HepG2 (cell line): ENCODE data around the gene GNAL. TPM values are rescaled to one million over a fixed set of nuclear protein-coding genes. Genes with fewer than 3 reads are reported as not detected.
A peak's percentile ranks its signal among the peaks of the same experiment; 100 is the strongest.

Source experiments
- ATAC-seq: fragments of 200-7000 bp; cut with Tn5 transposase; 3 replicates; pipeline ENCODE4 v1.9.1; 2020; ENCODE audit warnings: mild to moderate bottlenecking, moderate library complexity
- BruUV-seq: library from RNA; stranded (reverse); fragments of 400-500 nt; replicated peaks from 2 replicates; lab custom pipeline; 2021; lab: Mats Ljungman, UMichigan
- CTCF ChIA-PET: fragments of 300-600 bp; formaldehyde crosslinking; extraction: SDS; loops from one replicate; lab custom pipeline; 2021; ENCODE audit warnings: low total read pairs, inconsistent platforms, low intra/inter-chr PET ratio; lab: Yijun Ruan, JAX
- POLR2A ChIA-PET: fragments of 350-600 bp; sonication (Branson Sonifier 250); formaldehyde crosslinking; loops from one replicate; lab custom pipeline; 2020; ENCODE audit warnings: antibody characterized with exemption, inconsistent platforms; lab: Yijun Ruan, JAX
- DNase-seq: peaks from one replicate; pipeline ENCODE4 v3.0.0-alpha.2; 2015; ENCODE audit warnings: low spot score
- FAIRE-seq: peaks from 3 replicates; lab custom pipeline; 2011; peaks lifted over from hg19 to GRCh38; lab: Jason Lieb, UNC
- H2AFZ ChIP-seq: one replicate; pipeline ENCODE4 v1.6.1; 2011; ENCODE audit warnings: low read length, inconsistent platforms
- H3K27ac ChIP-seq: fragments of 300-600 bp; 3 replicates; pipeline ENCODE4 v1.8.0; 2011; ENCODE audit warnings: mixed run types, mild to moderate bottlenecking, mixed read lengths, low read length, inconsistent platforms; ENCODE audit not compliant: insufficient read depth; ENCODE audit errors: extremely low read length
- H3K27me3 ChIP-seq, 2 experiments: fragments of 200-600 bp in 1 of 2; 2 replicates in 1 of 2; 3 replicates in 1 of 2; pipeline versions ENCODE4 v1.6.0 to v1.8.0; 2011; ENCODE audit warnings: low read length in 2 of 2, mild to moderate bottlenecking in 2 of 2, moderate library complexity in 2 of 2, inconsistent platforms in 1 of 2; ENCODE audit not compliant: insufficient read depth in 2 of 2, control insufficient read depth in 1 of 2
- H3K36me3 ChIP-seq, 2 experiments: fragments of 200-600 bp in 1 of 2; replicated peaks in 1 of 2; 2 replicates in 1 of 2; 3 replicates in 1 of 2; pipeline versions ENCODE4 v1.5.1 to v1.8.0; 2011; ENCODE audit warnings: low read length in 2 of 2, inconsistent platforms in 1 of 2; ENCODE audit not compliant: insufficient read depth in 2 of 2, control insufficient read depth in 1 of 2
- H3K4me1 ChIP-seq: 2 replicates; pipeline ENCODE4 v1.5.1; 2012; ENCODE audit warnings: low read length, inconsistent platforms; ENCODE audit not compliant: insufficient read depth
- H3K4me2 ChIP-seq: 2 replicates; pipeline ENCODE4 v1.6.0; 2011; ENCODE audit warnings: low read depth, low read length, inconsistent platforms
- H3K4me3 ChIP-seq, 3 experiments: fragments of 200-600 bp in 1 of 3; sonication (generic), shearing (Covaris generic) in 1 of 3; replicated peaks in 1 of 3; 2 replicates each; pipeline ENCODE4 v1.5.1; 2011 to 2016; ENCODE audit warnings: low read length in 3 of 3, inconsistent platforms in 2 of 3, low read depth in 2 of 3, mild to moderate bottlenecking in 2 of 3, control low read depth in 1 of 3, mixed read lengths in 1 of 3; ENCODE audit not compliant: insufficient read depth in 1 of 3
- H3K79me2 ChIP-seq: one replicate; pipeline ENCODE4 v1.6.1; 2011; ENCODE audit warnings: low read length, inconsistent platforms; ENCODE audit not compliant: insufficient read depth
- H3K9ac ChIP-seq: 2 replicates; pipeline ENCODE4 v1.6.0; 2011; ENCODE audit warnings: mild to moderate bottlenecking, low read depth, low read length, inconsistent platforms; ENCODE audit not compliant: insufficient read depth
- H3K9me3 ChIP-seq: 2 replicates; pipeline ENCODE4 v1.5.1; 2012; ENCODE audit warnings: mild to moderate bottlenecking, low read length
- H4K20me1 ChIP-seq: 2 replicates; pipeline ENCODE4 v1.6.0; 2011; ENCODE audit warnings: inconsistent platforms, mild to moderate bottlenecking, low read length, moderate library complexity; ENCODE audit not compliant: insufficient read depth
- MTF2 ChIP-seq: sonication (generic); formaldehyde crosslinking; IDR thresholded peaks from 2 replicates; pipeline ENCODE4 v1.5.0; 2020; ENCODE audit warnings: missing genetic modification reagents, borderline replicate concordance
- NPAS2 ChIP-seq: sonication (generic); formaldehyde crosslinking; IDR thresholded peaks from 2 replicates; pipeline ENCODE4 v1.8.0; 2022; ENCODE audit warnings: mild to moderate bottlenecking, missing genetic modification reagents, borderline replicate concordance
- U2AF1 ChIP-seq: fragments of 200-400 bp; formaldehyde crosslinking; optimal IDR thresholded peaks from 2 replicates; pipeline ENCODE3; 2017; ENCODE audit warnings: mild to moderate bottlenecking, low read depth, low read length
- YEATS4 ChIP-seq: sonication (generic); formaldehyde crosslinking; IDR thresholded peaks from 2 replicates; pipeline ENCODE4 v1.4.0; 2020; ENCODE audit warnings: missing genetic modification reagents, borderline replicate concordance
- YY1 ChIP-seq: IDR thresholded peaks from 2 replicates; pipeline ENCODE4 v1.6.1; 2011; ENCODE audit warnings: low read length, low read depth, moderate library complexity, mild to moderate bottlenecking; ENCODE audit not compliant: insufficient read depth, insufficient replicate concordance
- ZNF225 ChIP-seq: sonication (generic); formaldehyde crosslinking; IDR thresholded peaks from 2 replicates; pipeline ENCODE4 v1.4.0; 2020; ENCODE audit warnings: mild to moderate bottlenecking, missing genetic modification reagents
- ZNF263 ChIP-seq: sonication (generic); formaldehyde crosslinking; IDR thresholded peaks from 2 replicates; pipeline ENCODE4 v1.4.0; 2020; ENCODE audit warnings: missing genetic modification reagents
- ZNF784 ChIP-seq: sonication (generic); formaldehyde crosslinking; IDR thresholded peaks from 2 replicates; pipeline ENCODE4 v1.5.1; 2020; ENCODE audit warnings: missing genetic modification reagents, mild to moderate bottlenecking, borderline replicate concordance
- WGBS: methylation state at CpG from one replicate; pipeline ENCODE4 v1.1.6; 2017; ENCODE audit warnings: low lambda C conversion rate; 5-methylcytosine and 5-hydroxymethylcytosine counted together
- in situ Hi-C: cut with HindIII; loops from 2 replicates; pipeline ENCODE4 v1.10.0; 2017; ENCODE audit warnings: low pct_unique_long_range_greater_than_20kb; ENCODE audit not compliant: extremely low pct_ligation_motif_present
- intact Hi-C: fragments of 100-400 bp; cut with micrococcal nuclease; formaldehyde crosslinking; loops from one replicate; pipeline ENCODE4 v1.10.0; 2022; ENCODE audit not compliant: unreplicated experiment
- polyA plus RNA-seq, 8 experiments: library from polyadenylated mRNA; depleted of rRNA in 3 of 8; stranded (reverse) in 7 of 8; unstranded in 1 of 8; fragments of >200 nt; fragmentation: Illumina TruSeq in 4 of 8; extraction: Trizol in 4 of 8; gene quantifications; 2 replicates each; pipeline versions ENCODE4 v1.2.1 to v1.2.3, GENCODE V29; 2011 to 2016; ENCODE audit warnings: low read depth in 4 of 8, missing spikeins in 1 of 8, mixed read lengths in 1 of 8; ENCODE audit not compliant: insufficient read depth in 1 of 8
- total RNA-seq, 5 experiments: library from RNA; depleted of rRNA; stranded (reverse); fragments of >200 nt; fragmentation: Illumina TruSeq; extraction: Trizol; gene quantifications; 2 replicates each; pipeline ENCODE4 v1.2.3, GENCODE V29; 2016; ENCODE audit warnings: low read depth in 1 of 5

The GNAL gene
- total and polyA plus RNA-seq, 2 of the 13 experiments (the other 11 are each of a cell fraction or from before 2014, with no cell fraction given), result 0.87 to 1.4 TPM

- no peak for ATAC-seq
- no peaks in the 10 kb centered on the region for H4K20me1 ChIP-seq
- DNase-seq, result no peak
- H3K4me3 ChIP-seq, result no peak overlapping the region
- no peak overlapping the region for H3K4me2 ChIP-seq
- ChIA-PET CTCF (no interaction called here), POLR2A (no interaction called here)
- no peak overlapping the region for H3K27ac ChIP-seq
- intact Hi-C loops, result no loop called here
- H3K9ac ChIP-seq, result no peak overlapping the region
- WGBS, result 97% methylated on average over 1 of the region's 1 CpG
- no peaks in the 10 kb centered on the region for H3K9me3 ChIP-seq
- no peak for TF ChIP-seq U2AF1
- TF ChIP-seq YY1, result no peak
- TF ChIP-seq YEATS4 (CRISPR knock-in tag), result no peak
- TF ChIP-seq, all 625 proteins: peak for 0
- Histone ChIP-seq H3K4me1 (peaks cover 51% of the 10 kb centered on the region), H2AFZ (no peak overlapping the region), H3K36me3 (no peaks in the 10 kb centered on the region; a peak in 1 of 5 replicates), H3K79me2 (no peaks in the 10 kb centered on the region), H3K27me3 (no peaks in the 10 kb centered on the region)
- in situ Hi-C loops, result no loop called here
- FAIRE-seq, result no peak
- no TSS peak for BruUV-seq
Measured at GRCh38 chr18:11883153-11883552, 194.1 kb downstream of the GNAL start.

GRCh38 chr18:11884396-11885030, 195.4 kb downstream of the GNAL start:
- no peaks in the 10 kb centered on the region for H3K27me3 ChIP-seq
- WGBS, result 90% methylated on average over 12 of the region's 12 CpGs
- no peak for DNase-seq
- FAIRE-seq, result no peak
- no TSS peak for BruUV-seq
- no peaks in the 10 kb centered on the region for H3K9me3 ChIP-seq
- POLR2A ChIA-PET, result interaction anchor here (0.8 to 1.5 kb wide), 4 partner anchors 21 to 111 kb away, joined by 3 to 7 read pairs (median 4); partner anchors contain the start of gene IMPA2
- peak overlapping the region; percentile 42 for H3K27ac ChIP-seq
- in situ Hi-C loops, result no loop called here
- no peak overlapping the region for H3K9ac ChIP-seq
- no peaks in the 10 kb centered on the region; a peak in 1 of 5 replicates for H3K36me3 ChIP-seq
- H3K79me2 ChIP-seq, result no peaks in the 10 kb centered on the region
- H3K4me2 ChIP-seq, result no peak overlapping the region
- H3K4me1 ChIP-seq, result peaks cover 56% of the 10 kb centered on the region
- no peak for TF ChIP-seq NPAS2 (CRISPR knock-in tag)
- no peak for TF ChIP-seq MTF2
- no peak for TF ChIP-seq ZNF263 (CRISPR knock-in tag)
- no peak for TF ChIP-seq ZNF225 (CRISPR knock-in tag)
- 0 out of 2 replicates have a peak, but pooled peaks have one; percentile 2 for TF ChIP-seq ZNF784 (CRISPR knock-in tag)
- TF ChIP-seq, all 625 proteins: peak for 1
- Histone ChIP-seq H3K4me3 (no peak overlapping the region), H4K20me1 (no peaks in the 10 kb centered on the region), H2AFZ (no peak overlapping the region)
- intact Hi-C loops, result no loop called here
- CTCF ChIA-PET, result no interaction called here
- no peak for ATAC-seq
